ENCODE data around the gene COMMD7. TPM values are rescaled to one million over a fixed set of nuclear protein-coding genes. Genes with fewer than 3 reads are reported as not detected.

The COMMD7 gene
- total and polyA plus RNA-seq, 7 donors: 15.9 to 55.4 (median 41.0) TPM

GRCh38 chr20:32687180-32687532 lies 56.1 kb downstream of the COMMD7 start:
- no peak for TF ChIP-seq CTCF (IDR thresholded peaks at IDR 0.05)
- Histone ChIP-seq H3K27ac (no peak overlapping the region), H3K9me3 (no peaks in the 10 kb centered on the region), H3K27me3 (ENCODE audit: insufficient read depth in 3 of 3, low read length in 2 of 3) (no peaks in the 10 kb centered on the region), H3K4me1 (no peaks in the 10 kb centered on the region), H3K4me3 (no peak overlapping the region), H3K36me3 (ENCODE audit: insufficient read depth in 1 of 2, low read depth in 1 of 2) (peaks cover 0 to 5% of the 10 kb centered on the region in 2 donors)
- 94 to 95% (median 94%) methylated on average over 9 of the region's 9 CpGs for WGBS, 3 donors
- intact Hi-C loops (cut with DNase I): no loop called here
- DNase-seq (no peak), ATAC-seq (no peak)

- Histone ChIP-seq H3K36me3 (ENCODE audit: insufficient read depth in 1 of 2, low read depth in 1 of 2) (peaks cover 0 to 5% of the 10 kb centered on the region in 2 donors), H3K9me3 (no peaks in the 10 kb centered on the region), H3K27me3 (ENCODE audit: insufficient read depth in 3 of 3, low read length in 2 of 3) (no peaks in the 10 kb centered on the region), H3K4me3 (no peak overlapping the region), H3K4me1 (no peaks in the 10 kb centered on the region), H3K27ac (no peak overlapping the region)
- DNase-seq (no peak), ATAC-seq (no peak)
- intact Hi-C loops (cut with DNase I): no loop called here
- no peak for TF ChIP-seq CTCF (IDR thresholded peaks at IDR 0.05)
- WGBS, 3 donors: 95 to 96% (median 96%) methylated on average over 10 of the region's 10 CpGs
Observed at GRCh38 chr20:32686530-32687179, 56.6 kb downstream of the COMMD7 start.

GRCh38 chr20:32685541-32686529 lies 57.4 kb downstream of the COMMD7 start:
- H3K36me3 ChIP-seq (ENCODE audit: insufficient read depth in 1 of 2, low read depth in 1 of 2): peaks cover 0 to 5% of the 10 kb centered on the region in 2 donors
- TF ChIP-seq CTCF (IDR thresholded peaks at IDR 0.05): no peak
- H3K9me3 ChIP-seq: no peaks in the 10 kb centered on the region
- peak overlapping the region; percentile 30 for H3K27ac ChIP-seq
- 50 to 52% (median 50%) methylated on average over 17 of the region's 17 CpGs for WGBS, 3 donors
- intact Hi-C loops (cut with DNase I): no loop called here
- H3K27me3 ChIP-seq (ENCODE audit: insufficient read depth in 3 of 3, low read length in 2 of 3): no peaks in the 10 kb centered on the region
- no peaks in the 10 kb centered on the region for H3K4me1 ChIP-seq
- no peak overlapping the region for H3K4me3 ChIP-seq
- peak in 1 of 4 donors; percentile 46 for ATAC-seq
- peak in 1 of 2 donors; percentile 56 for DNase-seq

GRCh38 chr20:32682508-32682987 lies 60.7 kb downstream of the COMMD7 start:
- no peak for TF ChIP-seq CTCF (IDR thresholded peaks at IDR 0.05)
- Histone ChIP-seq H3K27me3 (ENCODE audit: insufficient read depth in 3 of 3, low read length in 2 of 3) (no peaks in the 10 kb centered on the region), H3K36me3 (ENCODE audit: insufficient read depth in 1 of 2, low read depth in 1 of 2) (no peaks in the 10 kb centered on the region), H3K4me3 (no peak overlapping the region), H3K27ac (no peak overlapping the region), H3K9me3 (no peaks in the 10 kb centered on the region), H3K4me1 (no peaks in the 10 kb centered on the region)
- intact Hi-C loops (cut with DNase I): no loop called here
- WGBS, 3 donors: 91 to 94% (median 92%) methylated on average over 11 of the region's 11 CpGs
- DNase-seq (no peak), ATAC-seq (no peak)

Data from psoas muscle (tissue), 8 donors.